CD4-positive, alpha-beta memory T cell (primary cell): Measurements from ENCODE around the gene KLK15. TPM values are rescaled to one million over a fixed set of nuclear protein-coding genes. Genes with fewer than 3 reads are reported as not detected.

Experiments
- CTCF ChIA-PET: fragments of 350-600 bp; sonication (Branson Sonifier 250); formaldehyde crosslinking; loops from one replicate; lab custom pipeline; 2021; ENCODE audit warnings: inconsistent platforms; ENCODE audit not compliant: partially characterized antibody; lab: Charles Lee
- POLR2A ChIA-PET: fragments of 350-600 bp; sonication (Branson Sonifier 250); formaldehyde crosslinking; loops from one replicate; lab custom pipeline; 2021; ENCODE audit not compliant: partially characterized antibody; lab: Charles Lee
- DNase-seq, 5 donors: peaks; one replicate each; pipeline versions ENCODE4 v3.0.0 to v3.0.0-alpha.2; 2020 to 2022; ENCODE audit warnings: mixed read lengths in 1 of 5
- H3K27ac ChIP-seq: one replicate; pipeline ENCODE4 v1.7.0; 2013; ENCODE audit warnings: low read depth, low read length
- H3K27me3 ChIP-seq: 2 replicates; pipeline ENCODE4 v1.7.0; 2013; ENCODE audit warnings: mild to moderate bottlenecking, low read length, moderate library complexity; ENCODE audit not compliant: insufficient read depth
- H3K36me3 ChIP-seq: 2 replicates; pipeline ENCODE4 v1.7.0; 2013; ENCODE audit warnings: mild to moderate bottlenecking, low read length, moderate library complexity; ENCODE audit not compliant: insufficient read depth
- H3K4me1 ChIP-seq: 2 replicates; pipeline ENCODE4 v1.7.0; 2013; ENCODE audit warnings: mild to moderate bottlenecking, low read length, moderate library complexity; ENCODE audit not compliant: insufficient read depth
- H3K4me3 ChIP-seq, 2 donors: one replicate each; pipeline ENCODE4 v1.7.0; 2013; ENCODE audit warnings: low read length in 2 of 2, mild to moderate bottlenecking in 1 of 2
- H3K9me3 ChIP-seq, 2 donors: one replicate each; pipeline ENCODE4 v1.7.0; 2013; ENCODE audit warnings: low read length in 2 of 2, control low read depth in 1 of 2; ENCODE audit not compliant: control insufficient read depth in 1 of 2
- H3K27ac Mint-ChIP-seq, 7 donors: one replicate each; pipeline ENCODE4 v1.8.0; 2020 to 2021; ENCODE audit warnings: mixed read lengths in 7 of 7, mild to moderate bottlenecking in 6 of 7, inconsistent platforms in 3 of 7, moderate library complexity in 3 of 7
- H3K27me3 Mint-ChIP-seq, 2 donors: one replicate each; pipeline ENCODE4 v1.8.0; 2020 to 2021; ENCODE audit warnings: mixed read lengths in 2 of 2
- H3K36me3 Mint-ChIP-seq, 2 donors: one replicate each; pipeline ENCODE4 v1.8.0; 2020 to 2021; ENCODE audit warnings: mixed read lengths in 2 of 2, inconsistent platforms in 1 of 2, mild to moderate bottlenecking in 1 of 2
- H3K4me1 Mint-ChIP-seq, 4 donors: one replicate each; pipeline ENCODE4 v1.8.0; 2020 to 2021; ENCODE audit warnings: mixed read lengths in 4 of 4, mild to moderate bottlenecking in 1 of 4
- H3K4me3 Mint-ChIP-seq, 8 donors: one replicate each; pipeline ENCODE4 v1.8.0; 2020 to 2021; ENCODE audit warnings: mixed read lengths in 8 of 8, mild to moderate bottlenecking in 7 of 8, moderate library complexity in 6 of 8, inconsistent platforms in 3 of 8
- H3K9me3 Mint-ChIP-seq, 8 donors: one replicate each; pipeline ENCODE4 v1.8.0; 2020 to 2021; ENCODE audit warnings: mixed read lengths in 8 of 8, mild to moderate bottlenecking in 5 of 8, inconsistent platforms in 3 of 8, moderate library complexity in 1 of 8
- intact Hi-C: fragments of 100-400 bp; cut with micrococcal nuclease; formaldehyde crosslinking; loops from one replicate; pipeline ENCODE4 v1.15.1; 2023
- polyA plus RNA-seq, 2 donors: library from polyadenylated mRNA; unstranded; fragments of 300-500 nt; fragmentation: Illumina TruSeq; gene quantifications; one replicate each; pipeline ENCODE4 v1.2.3, GENCODE V29; 2021
- total RNA-seq, 2 experiments: library from RNA; stranded (reverse); gene quantifications; one replicate each; pipeline ENCODE4 v1.2.3, GENCODE V29; 2021

Gene KLK15
- total and polyA plus RNA-seq, 4 experiments from 2014 or later = not detected

GRCh38 chr19:50835785-50836542 is 2.6 kb upstream of the KLK15 start:
- peaks cover 0 to 3% of the 10 kb centered on the region in 2 donors for H3K36me3 Mint-ChIP-seq
- no peak overlapping the region for H3K27ac ChIP-seq
- DNase-seq = peak in 4 of 5 donors; percentile 42 to 50 (median 44)
- H3K27me3 Mint-ChIP-seq = peaks cover 27 to 46% of the 10 kb centered on the region in 2 donors
- H3K4me3 ChIP-seq = peak overlapping the region; percentile 9 to 42
- peaks cover 15% of the 10 kb centered on the region for H3K4me1 ChIP-seq
- intact Hi-C loops = no loop called here
- H3K27ac Mint-ChIP-seq = peak overlapping the region in 3 of 7 donors; percentile 57 to 65 (median 60)
- peak overlapping the region; percentile 64 to 91 (median 87) for H3K4me3 Mint-ChIP-seq
- CTCF ChIA-PET = no interaction called here
- H3K9me3 Mint-ChIP-seq = peaks cover 0 to 6% (median 0%) of the 10 kb centered on the region in 8 donors
- H3K36me3 ChIP-seq = no peaks in the 10 kb centered on the region
- no peaks in the 10 kb centered on the region for H3K9me3 ChIP-seq
- H3K4me1 Mint-ChIP-seq = peaks cover 6 to 16% (median 11%) of the 10 kb centered on the region in 4 donors
- H3K27me3 ChIP-seq = peaks cover 6% of the 10 kb centered on the region
- POLR2A ChIA-PET = no interaction called here

DNA sequence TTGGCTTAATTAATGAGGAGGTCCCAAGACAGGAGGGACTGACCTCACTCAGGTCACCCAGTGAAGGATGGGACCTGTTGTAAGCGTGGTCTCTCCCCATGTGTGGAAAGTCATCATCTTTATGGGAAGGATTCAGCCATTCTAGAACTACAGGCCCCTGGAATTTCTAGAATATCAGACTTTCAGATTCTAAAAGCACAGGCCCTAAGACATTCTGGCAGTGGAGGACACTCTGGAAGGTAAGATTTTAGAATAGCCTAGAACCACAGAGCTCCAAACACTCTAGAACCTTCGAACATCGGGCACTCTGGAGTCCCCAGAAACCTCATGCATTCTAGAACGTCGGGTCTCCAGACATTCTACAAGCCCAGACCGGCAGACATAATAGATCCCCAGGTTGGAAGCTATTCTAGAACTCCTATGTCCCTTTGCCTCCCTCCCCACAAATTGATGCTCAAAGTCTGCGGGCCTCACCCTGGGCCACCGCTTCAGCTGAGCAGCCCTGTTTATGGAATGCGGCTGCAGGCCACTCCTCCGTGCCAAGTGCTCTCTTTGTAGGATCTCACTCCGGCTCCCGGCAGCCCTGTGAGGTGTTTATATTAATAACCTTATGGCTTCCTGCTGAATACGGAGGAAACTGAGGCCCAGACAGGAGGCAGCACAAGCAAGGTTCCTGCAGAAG is 1.9 kb upstream of the KLK15 start:
- POLR2A ChIA-PET = no interaction called here
- H3K4me1 Mint-ChIP-seq = peaks cover 6 to 16% (median 11%) of the 10 kb centered on the region in 4 donors
- Histone ChIP-seq H3K4me1 (peaks cover 15% of the 10 kb centered on the region), H3K9me3 (no peaks in the 10 kb centered on the region), H3K4me3 (peak overlapping the region; percentile 9 to 42), H3K27me3 (peaks cover 6% of the 10 kb centered on the region), H3K36me3 (no peaks in the 10 kb centered on the region), H3K27ac (no peak overlapping the region)
- peaks cover 0 to 1% (median 0%) of the 10 kb centered on the region in 8 donors for H3K9me3 Mint-ChIP-seq
- H3K27me3 Mint-ChIP-seq = peaks cover 27 to 45% of the 10 kb centered on the region in 2 donors
- H3K27ac Mint-ChIP-seq = peak overlapping the region in 1 of 7 donors; percentile 47
- peak overlapping the region; percentile 64 to 91 (median 77) for H3K4me3 Mint-ChIP-seq
- CTCF ChIA-PET = no interaction called here
- intact Hi-C loops = no loop called here
- peaks cover 0 to 3% of the 10 kb centered on the region in 2 donors for H3K36me3 Mint-ChIP-seq
- no peak for DNase-seq

- H3K27me3 Mint-ChIP-seq = peaks cover 30 to 44% of the 10 kb centered on the region in 2 donors
- Histone ChIP-seq H3K36me3 (no peaks in the 10 kb centered on the region), H3K27ac (no peak overlapping the region), H3K27me3 (peaks cover 6% of the 10 kb centered on the region), H3K9me3 (no peaks in the 10 kb centered on the region), H3K4me3 (no peak overlapping the region), H3K4me1 (peaks cover 15% of the 10 kb centered on the region)
- no peak for DNase-seq
- H3K9me3 Mint-ChIP-seq = no peaks in the 10 kb centered on the region
- peaks cover 6 to 16% (median 11%) of the 10 kb centered on the region in 4 donors for H3K4me1 Mint-ChIP-seq
- intact Hi-C loops = no loop called here
- POLR2A ChIA-PET = no interaction called here
- CTCF ChIA-PET = no interaction called here
- no peak overlapping the region for H3K27ac Mint-ChIP-seq
- peak overlapping the region in 1 of 8 donors; percentile 55 for H3K4me3 Mint-ChIP-seq
- peaks cover 0 to 3% of the 10 kb centered on the region in 2 donors for H3K36me3 Mint-ChIP-seq
Observed at GRCh38 chr19:50833802-50834167, 411 bp upstream of the KLK15 start.

- Histone ChIP-seq H3K9me3 (no peaks in the 10 kb centered on the region), H3K4me1 (peaks cover 15% of the 10 kb centered on the region), H3K36me3 (no peaks in the 10 kb centered on the region), H3K4me3 (no peak overlapping the region), H3K27ac (no peak overlapping the region), H3K27me3 (peaks cover 6% of the 10 kb centered on the region)
- POLR2A ChIA-PET = no interaction called here
- Mint-ChIP-seq H3K4me3 (no peak overlapping the region), H3K27ac (no peak overlapping the region), H3K9me3 (no peaks in the 10 kb centered on the region), H3K27me3 (peaks cover 27 to 43% of the 10 kb centered on the region in 2 donors), H3K36me3 (peaks cover 0 to 3% of the 10 kb centered on the region in 2 donors), H3K4me1 (peaks cover 6 to 16% (median 11%) of the 10 kb centered on the region in 4 donors)
- CTCF ChIA-PET = no interaction called here
- intact Hi-C loops = no loop called here
- no peak for DNase-seq
Observed at GRCh38 chr19:50832666-50833065, 708 bp downstream of the KLK15 start.

GRCh38 chr19:50831026-50831396 is 2.4 kb downstream of the KLK15 start:
- Histone ChIP-seq H3K4me1 (peaks cover 9% of the 10 kb centered on the region), H3K9me3 (no peaks in the 10 kb centered on the region), H3K36me3 (no peaks in the 10 kb centered on the region), H3K27ac (no peak overlapping the region), H3K4me3 (no peak overlapping the region), H3K27me3 (peaks cover 6% of the 10 kb centered on the region)
- Mint-ChIP-seq H3K4me3 (no peak overlapping the region), H3K27ac (no peak overlapping the region), H3K36me3 (no peaks in the 10 kb centered on the region), H3K27me3 (peaks cover 20 to 36% of the 10 kb centered on the region in 2 donors), H3K9me3 (peaks cover 0 to 2% (median 0%) of the 10 kb centered on the region in 8 donors), H3K4me1 (peaks cover under 1 to 10% (median 3%) of the 10 kb centered on the region in 4 donors)
- no peak for DNase-seq
- ChIA-PET CTCF (no interaction called here), POLR2A (no interaction called here)
- intact Hi-C loops = no loop called here

DNA sequence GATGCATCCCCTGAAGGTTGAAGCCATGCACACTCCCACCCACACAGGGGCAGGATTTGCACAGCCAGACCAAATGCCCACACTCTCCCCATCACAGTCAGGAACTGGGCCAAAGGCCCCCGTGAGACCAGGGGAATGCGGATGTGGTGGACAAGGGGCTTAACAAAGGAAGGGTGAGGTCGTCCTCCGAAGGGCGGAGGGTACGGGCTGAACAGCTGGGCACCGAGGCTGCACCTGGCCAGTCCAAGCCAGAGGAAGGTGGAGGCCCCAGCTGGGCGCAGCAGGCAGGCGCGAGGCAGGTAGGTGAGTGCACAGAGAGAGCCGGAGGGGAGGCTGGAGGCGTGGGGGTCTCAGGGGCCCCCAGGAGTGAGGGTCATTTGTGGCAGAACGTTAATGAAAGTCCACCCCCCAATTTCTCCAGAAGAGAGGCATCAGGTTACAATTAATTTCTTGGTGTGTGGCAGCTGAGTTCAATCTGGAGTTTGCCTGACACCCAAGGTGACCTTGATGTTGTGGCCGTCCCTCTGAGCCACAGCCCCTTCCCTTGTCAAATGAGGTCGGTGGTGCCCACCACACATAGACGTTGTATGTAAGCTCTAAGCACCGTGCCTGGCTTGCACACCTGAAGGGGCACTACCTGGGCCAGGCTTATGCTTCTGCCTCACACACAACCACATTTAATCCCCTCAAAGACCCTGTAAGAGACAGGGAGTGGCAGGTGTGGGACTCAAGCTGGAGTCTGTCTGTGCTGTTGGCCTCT is 2.9 kb downstream of the KLK15 start:
- Mint-ChIP-seq H3K27me3 (peaks cover 20 to 37% of the 10 kb centered on the region in 2 donors), H3K9me3 (peaks cover 0 to 2% (median 0%) of the 10 kb centered on the region in 8 donors), H3K27ac (no peak overlapping the region), H3K4me3 (no peak overlapping the region), H3K36me3 (no peaks in the 10 kb centered on the region), H3K4me1 (peaks cover 0 to 7% (median 3%) of the 10 kb centered on the region in 4 donors)
- Histone ChIP-seq H3K27me3 (peaks cover 6% of the 10 kb centered on the region), H3K4me1 (peaks cover 6% of the 10 kb centered on the region), H3K36me3 (no peaks in the 10 kb centered on the region), H3K9me3 (no peaks in the 10 kb centered on the region), H3K27ac (no peak overlapping the region), H3K4me3 (no peak overlapping the region)
- POLR2A ChIA-PET = no interaction called here
- DNase-seq = peak in 1 of 5 donors; percentile 28
- intact Hi-C loops = no loop called here
- CTCF ChIA-PET = no interaction called here

DNA sequence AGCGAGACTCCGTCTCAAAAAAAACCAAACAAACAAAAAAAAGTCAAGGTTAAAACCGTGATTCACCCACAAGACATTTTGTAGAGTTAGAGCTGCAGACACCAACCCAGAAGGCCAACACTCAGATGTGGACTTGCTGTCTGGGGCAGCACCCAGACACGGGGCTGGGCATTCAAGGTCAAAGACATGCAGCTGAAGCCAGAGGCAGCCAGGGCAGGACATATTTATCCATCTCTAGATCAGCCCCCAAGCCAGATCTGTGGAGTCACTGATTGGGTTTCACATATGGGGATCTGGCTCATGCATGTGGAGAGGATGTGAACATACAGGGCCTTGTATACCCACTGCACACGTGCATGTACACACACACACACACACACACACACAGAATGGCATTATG is 3.6 kb downstream of the KLK15 start:
- ChIA-PET CTCF (no interaction called here), POLR2A (no interaction called here)
- H3K9me3 Mint-ChIP-seq = peaks cover 0 to 2% (median 0%) of the 10 kb centered on the region in 8 donors
- peaks cover 15 to 31% of the 10 kb centered on the region in 2 donors for H3K27me3 Mint-ChIP-seq
- Histone ChIP-seq H3K9me3 (no peaks in the 10 kb centered on the region), H3K27me3 (peaks cover 6% of the 10 kb centered on the region), H3K27ac (no peak overlapping the region), H3K4me1 (no peaks in the 10 kb centered on the region), H3K36me3 (no peaks in the 10 kb centered on the region), H3K4me3 (no peak overlapping the region)
- no peak for DNase-seq
- no peak overlapping the region for H3K4me3 Mint-ChIP-seq
- no peaks in the 10 kb centered on the region for H3K36me3 Mint-ChIP-seq
- no peak overlapping the region for H3K27ac Mint-ChIP-seq
- H3K4me1 Mint-ChIP-seq = peaks cover 0 to under 1% (median 0%) of the 10 kb centered on the region in 4 donors
- intact Hi-C loops = no loop called here
